ENCODE measurements around the gene MARCHF10. TPM values are rescaled to one million over a fixed set of nuclear protein-coding genes. Genes with fewer than 3 reads are reported as not detected.
A peak's percentile ranks its signal among the peaks of the same experiment; 100 is the strongest.

MARCHF10 gene
- total and polyA plus RNA-seq, 7 donors = 0.09 to 2.1 (median 0.71) TPM; not detected in 2

DNA sequence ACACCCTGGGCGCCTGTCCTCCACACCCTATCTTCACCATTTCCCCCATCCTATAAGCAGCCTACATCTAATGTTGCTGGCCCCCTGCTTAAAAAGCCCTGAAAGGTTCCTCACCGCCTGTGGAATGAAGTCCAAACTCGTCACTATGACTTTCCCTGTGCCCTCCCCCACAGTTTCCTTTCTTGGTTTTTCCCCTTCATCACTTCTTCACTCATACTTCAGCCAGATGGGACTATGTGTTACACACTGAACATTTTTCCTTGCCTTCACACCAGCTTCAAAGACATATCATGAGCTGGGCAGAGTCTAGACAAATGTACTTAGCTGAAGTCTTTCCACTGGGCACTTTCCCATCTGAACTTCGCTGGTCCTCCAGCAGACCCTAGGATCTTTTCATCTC lies 1.5 kb upstream of the MARCHF10 start:
- intact Hi-C loops (cut with DNase I) = loop anchor here (10.0 kb wide), 1 partner anchor 55 kb away; no protein-coding TSS in a partner anchor
- no peak for TF ChIP-seq CTCF (IDR thresholded peaks at IDR 0.05)
- TF ChIP-seq POLR2A (IDR thresholded peaks at IDR 0.05) = no peak
- TF ChIP-seq POLR2AphosphoS5 (IDR thresholded peaks at IDR 0.05) = no peak
- no peak for TF ChIP-seq EP300 (IDR thresholded peaks at IDR 0.05)
- peaks cover 0 to 9% (median 8%) of the 10 kb centered on the region in 4 donors for H3K4me1 ChIP-seq
- peaks cover 0 to 3% (median 0%) of the 10 kb centered on the region in 4 donors for H3K9me3 ChIP-seq
- no peak overlapping the region for H3K4me3 ChIP-seq
- H3K36me3 ChIP-seq = no peaks in the 10 kb centered on the region
- DNase-seq = no peak
- 82 to 87% methylated on average over 4 of the region's 4 CpGs for WGBS, 2 donors
- no peak overlapping the region for H3K27ac ChIP-seq
- H3K27me3 ChIP-seq = peaks cover 4 to 31% (median 18%) of the 10 kb centered on the region in 3 donors

DNA sequence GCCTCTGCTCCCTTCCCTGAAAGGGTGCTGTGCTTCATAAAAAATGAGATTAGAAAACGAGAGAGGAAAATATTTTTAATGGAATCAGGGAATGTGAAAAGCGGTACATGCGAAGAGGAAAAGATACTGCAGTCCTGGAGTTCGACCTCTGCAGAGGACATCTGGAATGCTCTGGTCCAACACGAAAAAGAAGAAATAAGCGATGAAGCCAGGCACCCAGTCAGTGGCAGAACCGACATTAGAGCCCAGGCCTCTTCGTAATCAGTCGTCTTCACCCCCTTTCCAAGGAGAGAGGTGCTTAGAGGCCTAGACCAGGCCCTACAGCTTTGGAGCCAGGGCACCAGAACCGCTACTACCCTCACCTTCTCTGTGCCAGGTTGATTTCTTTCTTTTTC lies 459 bp upstream of the MARCHF10 start:
- WGBS, 2 donors = 77 to 83% methylated on average over 10 of the region's 10 CpGs
- no peak for TF ChIP-seq POLR2A (IDR thresholded peaks at IDR 0.05)
- TF ChIP-seq POLR2AphosphoS5 (IDR thresholded peaks at IDR 0.05) = no peak
- no peak for TF ChIP-seq EP300 (IDR thresholded peaks at IDR 0.05)
- TF ChIP-seq CTCF (IDR thresholded peaks at IDR 0.05) = no peak
- Histone ChIP-seq H3K4me3 (peak overlapping the region in 2 of 4 donors; percentile 31 to 36), H3K27me3 (peaks cover 4 to 40% (median 18%) of the 10 kb centered on the region in 3 donors), H3K27ac (no peak overlapping the region), H3K9me3 (no peaks in the 10 kb centered on the region), H3K36me3 (no peaks in the 10 kb centered on the region), H3K4me1 (peaks cover 0 to 9% (median 8%) of the 10 kb centered on the region in 4 donors)
- no peak for DNase-seq
- intact Hi-C loops (cut with DNase I) = no loop called here

DNA sequence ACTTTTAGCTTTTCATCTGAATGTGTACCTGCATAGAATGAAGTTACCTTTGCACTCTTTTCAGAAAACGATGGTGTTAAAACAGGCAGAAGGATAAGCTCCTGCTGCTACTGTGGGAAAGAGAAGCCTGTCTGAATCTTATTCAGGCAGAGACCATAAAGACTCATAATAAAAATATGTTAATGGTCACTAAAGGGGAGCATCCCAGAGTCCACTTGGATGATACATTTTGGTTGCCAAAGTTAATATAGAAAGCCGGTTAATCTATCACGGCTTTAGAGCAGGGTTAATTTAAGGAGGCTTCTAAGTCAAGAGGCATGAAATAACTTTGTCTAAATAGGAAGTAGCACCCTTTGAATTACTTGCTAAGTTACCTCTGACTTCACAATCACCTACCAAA lies 2.9 kb downstream of the MARCHF10 start:
- 74 to 90% methylated on average over 3 of the region's 3 CpGs for WGBS, 2 donors
- Histone ChIP-seq H3K4me1 (peaks cover 0 to 9% (median 8%) of the 10 kb centered on the region in 4 donors), H3K27ac (no peak overlapping the region), H3K27me3 (peaks cover 4 to 40% (median 18%) of the 10 kb centered on the region in 3 donors), H3K36me3 (no peaks in the 10 kb centered on the region), H3K4me3 (no peak overlapping the region), H3K9me3 (no peaks in the 10 kb centered on the region)
- DNase-seq = no peak
- TF ChIP-seq POLR2A (IDR thresholded peaks at IDR 0.05) (no peak), CTCF (IDR thresholded peaks at IDR 0.05) (no peak), POLR2AphosphoS5 (IDR thresholded peaks at IDR 0.05) (no peak)
- intact Hi-C loops (cut with DNase I) = no loop called here

GRCh38 chr17:62804822-62805221 lies 3.3 kb downstream of the MARCHF10 start:
- intact Hi-C loops (cut with DNase I) = no loop called here
- Histone ChIP-seq H3K4me1 (peaks cover 0 to 9% (median 8%) of the 10 kb centered on the region in 4 donors), H3K4me3 (no peak overlapping the region), H3K27ac (no peak overlapping the region), H3K9me3 (no peaks in the 10 kb centered on the region), H3K36me3 (no peaks in the 10 kb centered on the region), H3K27me3 (peaks cover 4 to 40% (median 18%) of the 10 kb centered on the region in 3 donors)
- DNase-seq = no peak
- TF ChIP-seq POLR2A (IDR thresholded peaks at IDR 0.05) (no peak), POLR2AphosphoS5 (IDR thresholded peaks at IDR 0.05) (no peak), EP300 (IDR thresholded peaks at IDR 0.05) (no peak), CTCF (IDR thresholded peaks at IDR 0.05) (no peak)
- WGBS, 2 donors = 85 to 91% methylated on average over 8 of the region's 8 CpGs

GRCh38 chr17:62804025-62804424 lies 4.1 kb downstream of the MARCHF10 start:
- no peaks in the 10 kb centered on the region for H3K36me3 ChIP-seq
- H3K4me3 ChIP-seq = no peak overlapping the region
- 95 to 96% methylated on average over 12 of the region's 12 CpGs for WGBS, 2 donors
- no peak overlapping the region for H3K27ac ChIP-seq
- H3K27me3 ChIP-seq = peaks cover 4 to 40% (median 18%) of the 10 kb centered on the region in 3 donors
- H3K9me3 ChIP-seq = no peaks in the 10 kb centered on the region
- TF ChIP-seq POLR2AphosphoS5 (IDR thresholded peaks at IDR 0.05) = no peak
- TF ChIP-seq CTCF (IDR thresholded peaks at IDR 0.05) = no peak
- TF ChIP-seq EP300 (IDR thresholded peaks at IDR 0.05) = no peak
- no peak for TF ChIP-seq POLR2A (IDR thresholded peaks at IDR 0.05)
- intact Hi-C loops (cut with DNase I) = no loop called here
- no peak for DNase-seq
- H3K4me1 ChIP-seq = peaks cover 0 to 9% (median 8%) of the 10 kb centered on the region in 4 donors
